GM23338 (cell line): ENCODE results near the gene PCBP2. TPM values are rescaled to one million over a fixed set of nuclear protein-coding genes. Genes with fewer than 3 reads are reported as not detected.

Experiments used
- ATAC-seq: fragments of 200-7000 bp; cut with Tn5 transposase; 3 replicates; pipeline ENCODE4 v1.9.1; 2020
- DNase-seq: peaks from one replicate; pipeline ENCODE4 v3.0.0-alpha.2; 2015; ENCODE audit warnings: low spot score
- H2AFZ ChIP-seq: fragments of 200-600 bp; sonication (generic); 2 replicates; pipeline ENCODE4 v1.8.0; 2016; ENCODE audit warnings: antibody characterized with exemption, mild to moderate bottlenecking, moderate library complexity
- H3F3A ChIP-seq: fragments of 200-600 bp; sonication (generic); replicated peaks from 2 replicates; pipeline ENCODE4 v1.8.0; 2017; ENCODE audit warnings: antibody characterized with exemption, mixed run types, low read depth
- H3K27ac ChIP-seq: fragments of 200-600 bp; sonication (generic); 2 replicates; pipeline ENCODE4 v1.6.1; 2016; ENCODE audit warnings: low read depth
- H3K27me3 ChIP-seq: fragments of 200-600 bp; sonication (generic); 2 replicates; pipeline ENCODE4 v1.8.0; 2016; ENCODE audit warnings: mild to moderate bottlenecking, mixed run types, moderate library complexity; ENCODE audit not compliant: insufficient read depth
- H3K36me3 ChIP-seq: fragments of 200-600 bp; sonication (generic); 2 replicates; pipeline ENCODE4 v1.8.0; 2016; ENCODE audit warnings: mild to moderate bottlenecking; ENCODE audit not compliant: insufficient read depth
- H3K4me1 ChIP-seq: fragments of 200-600 bp; sonication (generic); 2 replicates; pipeline ENCODE4 v1.8.0; 2016; ENCODE audit warnings: mild to moderate bottlenecking, moderate library complexity; ENCODE audit not compliant: insufficient read depth
- H3K4me2 ChIP-seq: fragments of 200-600 bp; sonication (generic); 2 replicates; pipeline ENCODE4 v1.7.1; 2017; ENCODE audit warnings: mixed run types
- H3K4me3 ChIP-seq: fragments of 200-600 bp; sonication (generic); 2 replicates; pipeline ENCODE4 v1.6.1; 2016; ENCODE audit warnings: mixed run types
- H3K79me2 ChIP-seq: fragments of 200-600 bp; sonication (generic); replicated peaks from 2 replicates; pipeline ENCODE4 v1.8.0; 2017; ENCODE audit warnings: mild to moderate bottlenecking; ENCODE audit not compliant: insufficient read depth
- H3K9me2 ChIP-seq: fragments of 200-600 bp; sonication (generic); 2 replicates; pipeline ENCODE4 v1.8.0; 2017; ENCODE audit not compliant: insufficient read depth
- H4K20me1 ChIP-seq: fragments of 200-600 bp; sonication (generic); replicated peaks from 2 replicates; pipeline ENCODE4 v1.8.0; 2017; ENCODE audit warnings: mild to moderate bottlenecking; ENCODE audit not compliant: insufficient read depth
- H3K27ac Mint-ChIP-seq: 2 replicates; pipeline ENCODE4 v1.8.0; 2020; ENCODE audit warnings: inconsistent platforms, mild to moderate bottlenecking, moderate library complexity, mixed read lengths
- H3K27me3 Mint-ChIP-seq: 3 replicates; pipeline ENCODE4 v1.8.0; 2022; ENCODE audit warnings: low read depth, mild to moderate bottlenecking, moderate library complexity, mixed read lengths, inconsistent platforms; ENCODE audit not compliant: insufficient read depth, poor library complexity
- H3K36me3 Mint-ChIP-seq: 3 replicates; pipeline ENCODE4 v1.8.0; 2021; ENCODE audit warnings: low read depth, mild to moderate bottlenecking, inconsistent platforms, moderate library complexity, mixed read lengths
- H3K4me1 Mint-ChIP-seq: 3 replicates; pipeline ENCODE4 v1.8.0; 2020; ENCODE audit warnings: mild to moderate bottlenecking, inconsistent platforms, mixed read lengths
- H3K4me3 Mint-ChIP-seq: 3 replicates; pipeline ENCODE4 v1.8.0; 2021; ENCODE audit warnings: moderate library complexity, mild to moderate bottlenecking, inconsistent platforms, mixed read lengths
- H3K9me3 Mint-ChIP-seq: 3 replicates; pipeline ENCODE4 v1.8.0; 2020; ENCODE audit warnings: moderate library complexity, mild to moderate bottlenecking, inconsistent platforms, mixed read lengths
- CREB1 ChIP-seq: fragments of 250-450 bp; sonication (Bioruptor Pico); IDR thresholded peaks from 2 replicates; pipeline ENCODE4 v1.5.0; 2020; ENCODE audit warnings: low read depth, mild to moderate bottlenecking, moderate library complexity
- ETS1 ChIP-seq: IDR thresholded peaks from 2 replicates; pipeline ENCODE4 v1.6.1; 2016; ENCODE audit warnings: antibody characterized with exemption
- EZH2 ChIP-seq: fragments of 200-600 bp; sonication (generic); IDR thresholded peaks from one replicate; pipeline ENCODE4 v1.8.0; 2017; ENCODE audit warnings: antibody characterized with exemption, mild to moderate bottlenecking, low read depth; ENCODE audit not compliant: unreplicated experiment
- EZH2phosphoT487 ChIP-seq: fragments of 200-600 bp; sonication (generic); IDR thresholded peaks from one replicate; pipeline ENCODE4 v1.8.1; 2018; ENCODE audit warnings: antibody characterized with exemption; ENCODE audit not compliant: unreplicated experiment
- JUNB ChIP-seq: IDR thresholded peaks from one replicate; pipeline ENCODE4 v1.6.1; 2016; ENCODE audit warnings: antibody characterized with exemption; ENCODE audit not compliant: unreplicated experiment
- POLR2AphosphoS5 ChIP-seq: IDR thresholded peaks from 2 replicates; pipeline ENCODE4 v1.6.1; 2016; ENCODE audit warnings: antibody characterized with exemption, low read depth
- REST ChIP-seq: IDR thresholded peaks from one replicate; pipeline ENCODE4 v1.6.1; 2018; ENCODE audit warnings: antibody characterized with exemption; ENCODE audit not compliant: unreplicated experiment
- ZNF114 ChIP-seq: fragments of 250-450 bp; sonication (Bioruptor Pico); IDR thresholded peaks from 2 replicates; pipeline ENCODE4 v1.5.0; 2020; ENCODE audit warnings: mild to moderate bottlenecking, moderate library complexity
- ZNF331 ChIP-seq: fragments of 250-450 bp; sonication (Bioruptor Pico); IDR thresholded peaks from 2 replicates; pipeline ENCODE4 v1.5.0; 2020; ENCODE audit warnings: low read depth, mild to moderate bottlenecking, moderate library complexity
- polyA plus RNA-seq: library from polyadenylated mRNA; unstranded; fragments of >200 nt; fragmentation: Nextera tagmentation; extraction: Ambion mirVana; gene quantifications from 2 replicates; pipeline ENCODE4 v1.2.1, GENCODE V29; 2016
- total RNA-seq: library from RNA; depleted of rRNA; stranded (reverse); fragments of >200 nt; shearing (Covaris generic); gene quantifications from 2 replicates; pipeline ENCODE4 v1.2.3, GENCODE V29; 2014
- TF ChIP-seq, protein P1 (sequence below), 2 experiments: fragments of 200-600 bp in 1 of 2; sonication (generic) in 1 of 2; conservative IDR thresholded peaks; 2 replicates each; pipeline versions ENCODE4 v1.5.1 to v1.6.1; 2016 to 2017; ENCODE audit warnings: antibody characterized with exemption in 2 of 2, low read depth in 2 of 2, mild to moderate bottlenecking in 2 of 2, moderate library complexity in 1 of 2

The PCBP2 gene
- total and polyA plus RNA-seq, 2 experiments from 2014 or later = 397 to 676 TPM

DNA sequence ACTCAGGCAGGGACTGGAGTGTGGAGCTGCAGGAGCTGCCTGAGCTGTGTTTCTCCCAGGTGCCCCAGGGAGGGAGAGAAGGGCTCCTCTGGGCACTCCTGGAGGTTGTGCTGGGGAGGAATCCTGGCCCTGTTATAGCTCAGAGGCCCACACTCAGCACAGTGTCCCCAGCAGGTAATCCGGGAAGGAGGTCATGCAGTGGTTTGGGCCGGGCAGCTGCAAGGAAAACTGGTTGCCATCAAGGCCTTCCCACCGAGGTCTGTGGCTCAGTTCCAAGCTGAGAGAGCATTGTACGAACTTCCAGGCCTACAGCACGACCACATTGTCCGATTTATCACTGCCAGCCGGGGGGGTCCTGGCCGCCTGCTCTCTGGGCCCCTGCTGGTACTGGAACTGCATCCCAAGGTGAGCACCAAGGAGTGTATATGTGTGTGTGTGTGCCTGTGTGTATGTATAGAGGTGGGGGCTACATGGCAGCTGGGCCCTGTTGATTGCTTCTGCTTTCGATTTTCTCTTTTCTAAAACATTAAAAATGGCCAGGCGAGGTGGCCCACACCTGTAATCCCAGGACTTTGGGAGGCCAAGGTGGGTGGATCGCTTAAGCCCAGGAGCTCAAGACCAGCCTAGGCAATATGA, 26.3 kb upstream of the PCBP2 start (continued):
- TF ChIP-seq, protein P1, sequence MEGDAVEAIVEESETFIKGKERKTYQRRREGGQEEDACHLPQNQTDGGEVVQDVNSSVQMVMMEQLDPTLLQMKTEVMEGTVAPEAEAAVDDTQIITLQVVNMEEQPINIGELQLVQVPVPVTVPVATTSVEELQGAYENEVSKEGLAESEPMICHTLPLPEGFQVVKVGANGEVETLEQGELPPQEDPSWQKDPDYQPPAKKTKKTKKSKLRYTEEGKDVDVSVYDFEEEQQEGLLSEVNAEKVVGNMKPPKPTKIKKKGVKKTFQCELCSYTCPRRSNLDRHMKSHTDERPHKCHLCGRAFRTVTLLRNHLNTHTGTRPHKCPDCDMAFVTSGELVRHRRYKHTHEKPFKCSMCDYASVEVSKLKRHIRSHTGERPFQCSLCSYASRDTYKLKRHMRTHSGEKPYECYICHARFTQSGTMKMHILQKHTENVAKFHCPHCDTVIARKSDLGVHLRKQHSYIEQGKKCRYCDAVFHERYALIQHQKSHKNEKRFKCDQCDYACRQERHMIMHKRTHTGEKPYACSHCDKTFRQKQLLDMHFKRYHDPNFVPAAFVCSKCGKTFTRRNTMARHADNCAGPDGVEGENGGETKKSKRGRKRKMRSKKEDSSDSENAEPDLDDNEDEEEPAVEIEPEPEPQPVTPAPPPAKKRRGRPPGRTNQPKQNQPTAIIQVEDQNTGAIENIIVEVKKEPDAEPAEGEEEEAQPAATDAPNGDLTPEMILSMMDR (conservative IDR thresholded peaks at IDR 0.05; ENCODE audit: low read depth in 2 of 2) = no peak
- TF ChIP-seq CREB1 (CRISPR knock-in tag) (no peak), ZNF114 (CRISPR knock-in tag) (no peak), JUNB (no peak), REST (no peak), EZH2phosphoT487 (no peak), ZNF331 (CRISPR knock-in tag) (no peak), ETS1 (no peak), POLR2AphosphoS5 (no peak), EZH2 (no peak)

DNA sequence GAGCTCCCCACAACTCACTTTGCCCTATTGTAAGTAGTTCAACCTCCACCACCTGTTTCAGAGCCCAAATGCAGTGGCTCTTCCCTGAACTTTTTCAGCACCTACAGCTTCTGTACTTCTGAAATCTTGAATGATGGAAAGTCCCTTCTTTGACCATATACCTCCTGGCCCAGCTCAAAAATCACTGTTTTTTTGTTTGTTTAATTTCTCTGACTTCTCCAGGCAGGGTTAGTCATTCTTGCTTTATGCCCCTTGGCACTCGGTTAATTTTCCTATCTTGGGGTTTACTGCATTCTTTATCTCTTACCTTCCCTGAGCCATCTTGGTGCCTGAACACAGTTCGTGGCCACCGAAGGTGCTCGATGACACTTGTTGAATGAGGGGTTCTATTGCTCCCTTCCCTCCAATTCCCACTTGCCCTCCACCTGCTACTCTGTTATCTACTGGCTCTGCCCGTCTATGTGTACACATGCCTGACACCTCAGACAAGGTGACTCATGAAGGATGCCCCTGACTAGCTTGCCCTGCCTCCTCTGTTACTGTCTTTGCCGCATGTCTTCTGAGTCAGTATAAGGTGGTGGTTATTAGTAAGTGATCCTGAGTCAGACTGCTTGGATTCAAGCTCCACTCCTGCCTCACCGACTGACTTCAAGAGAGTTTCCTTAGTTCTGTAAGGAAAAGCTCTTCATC, 23.9 kb upstream of the PCBP2 start:
- no peaks in the 10 kb centered on the region for H3K27me3 ChIP-seq
- Mint-ChIP-seq H3K9me3 (no peaks in the 10 kb centered on the region), H3K36me3 (no peaks in the 10 kb centered on the region), H3K4me1 (peaks cover 6% of the 10 kb centered on the region; the same call in 2 of the 3 replicates), H3K27me3 (peaks cover 14% of the 10 kb centered on the region), H3K27ac (no peak overlapping the region), H3K4me3 (no peak overlapping the region)
- no peak for ATAC-seq
- H3F3A ChIP-seq = no peaks in the 10 kb centered on the region
- H3K9me2 ChIP-seq = no peaks in the 10 kb centered on the region
- no peaks in the 10 kb centered on the region for H4K20me1 ChIP-seq
- no peak for DNase-seq
- H3K4me2 ChIP-seq = no peak overlapping the region
- no peaks in the 10 kb centered on the region for H3K4me1 ChIP-seq
- H2AFZ ChIP-seq = no peak overlapping the region
- no peak overlapping the region for H3K4me3 ChIP-seq
- no peak overlapping the region for H3K27ac ChIP-seq
- H3K36me3 ChIP-seq = no peaks in the 10 kb centered on the region
- H3K79me2 ChIP-seq = no peaks in the 10 kb centered on the region
- no peak for TF ChIP-seq CREB1 (CRISPR knock-in tag)
- TF ChIP-seq POLR2AphosphoS5 = no peak
- TF ChIP-seq JUNB = no peak
- TF ChIP-seq, protein P1 (conservative IDR thresholded peaks at IDR 0.05; ENCODE audit: low read depth in 2 of 2) = no peak
- TF ChIP-seq EZH2 = no peak
- no peak for TF ChIP-seq ZNF114 (CRISPR knock-in tag)
- no peak for TF ChIP-seq REST
- no peak for TF ChIP-seq EZH2phosphoT487
